ENCODE measurements around the gene UFSP2. TPM values are rescaled to one million over a fixed set of nuclear protein-coding genes. Genes with fewer than 3 reads are reported as not detected.

Gene UFSP2
- total and polyA plus RNA-seq, 4 donors, result 12.2 to 17.2 (median 14.7) TPM

GRCh38 chr4:185358959-185359358, 66.8 kb downstream of the UFSP2 start:
- no peak for DNase-seq (ENCODE audit: low spot score)
- Histone ChIP-seq H3K9ac (ENCODE audit: low read depth in 1 of 2, low read length in 2 of 2) (no peak overlapping the region), H3K27me3 (ENCODE audit: control insufficient read depth in 4 of 4, insufficient read depth in 4 of 4, low read length in 3 of 4) (no peaks in the 10 kb centered on the region), H3K4me1 (ENCODE audit: control insufficient read depth in 4 of 4, insufficient read depth in 4 of 4, low read length in 3 of 4) (peaks cover 4 to 17% (median 10%) of the 10 kb centered on the region in 4 donors), H3K9me3 (ENCODE audit: control insufficient read depth in 4 of 4, low read length in 3 of 4) (no peaks in the 10 kb centered on the region), H3K4me3 (ENCODE audit: low read depth in 1 of 3, low read length in 3 of 3) (no peak overlapping the region), H3K27ac (ENCODE audit: low read depth in 1 of 2, low read length in 2 of 2) (no peak overlapping the region), H3K36me3 (ENCODE audit: control insufficient read depth in 4 of 4, insufficient read depth in 3 of 4, low read depth in 1 of 4, low read length in 3 of 4) (peaks cover 0 to 8% (median 2%) of the 10 kb centered on the region in 4 donors)
- WGBS, result 95% methylated on average over 4 of the region's 4 CpGs
- TF ChIP-seq GABPA (IDR thresholded peaks at IDR 0.05 in 1 of 2, conservative IDR thresholded peaks at IDR 0.05 in 1 of 2) (no peak), TAF1 (conservative IDR thresholded peaks at IDR 0.05) (no peak), CTCF (IDR thresholded peaks at IDR 0.05; ENCODE audit: low read depth, low read length, missing input control) (no peak), RAD21 (IDR thresholded peaks at IDR 0.05) (no peak), SP1 (IDR thresholded peaks at IDR 0.05) (no peak), HNF4A (conservative IDR thresholded peaks at IDR 0.05) (no peak), MAX (IDR thresholded peaks at IDR 0.05) (no peak), NR2F2 (IDR thresholded peaks at IDR 0.05) (no peak), JUND (IDR thresholded peaks at IDR 0.05) (no peak), FOXA1 (IDR thresholded peaks at IDR 0.05) (no peak), YY1 (IDR thresholded peaks at IDR 0.05) (no peak), HNF4G (IDR thresholded peaks at IDR 0.05) (no peak)

GRCh38 chr4:185358514-185358913, 67.2 kb downstream of the UFSP2 start:
- Histone ChIP-seq H3K27ac (ENCODE audit: low read depth in 1 of 2, low read length in 2 of 2) (no peak overlapping the region), H3K4me3 (ENCODE audit: low read depth in 1 of 3, low read length in 3 of 3) (no peak overlapping the region), H3K4me1 (ENCODE audit: control insufficient read depth in 4 of 4, insufficient read depth in 4 of 4, low read length in 3 of 4) (peaks cover 4 to 14% (median 10%) of the 10 kb centered on the region in 4 donors), H3K9ac (ENCODE audit: low read depth in 1 of 2, low read length in 2 of 2) (no peak overlapping the region), H3K36me3 (ENCODE audit: control insufficient read depth in 4 of 4, insufficient read depth in 3 of 4, low read depth in 1 of 4, low read length in 3 of 4) (peaks cover 0 to 8% (median 2%) of the 10 kb centered on the region in 4 donors), H3K9me3 (ENCODE audit: control insufficient read depth in 4 of 4, low read length in 3 of 4) (no peaks in the 10 kb centered on the region), H3K27me3 (ENCODE audit: control insufficient read depth in 4 of 4, insufficient read depth in 4 of 4, low read length in 3 of 4) (no peaks in the 10 kb centered on the region)
- no peak for TF ChIP-seq HNF4G (IDR thresholded peaks at IDR 0.05)
- TF ChIP-seq YY1 (IDR thresholded peaks at IDR 0.05), result no peak
- TF ChIP-seq TAF1 (conservative IDR thresholded peaks at IDR 0.05), result no peak
- TF ChIP-seq REST (IDR thresholded peaks at IDR 0.05), result no peak
- no peak for TF ChIP-seq ATF3 (IDR thresholded peaks at IDR 0.05)
- TF ChIP-seq EGR1 (IDR thresholded peaks at IDR 0.05; ENCODE audit: low read depth in 2 of 2), result no peak
- TF ChIP-seq CTCF (IDR thresholded peaks at IDR 0.05; ENCODE audit: low read depth, low read length, missing input control), result no peak
- TF ChIP-seq RXRA (IDR thresholded peaks at IDR 0.05), result no peak
- TF ChIP-seq HNF4A (conservative IDR thresholded peaks at IDR 0.05), result no peak
- WGBS, result 87% methylated on average over 4 of the region's 4 CpGs
- DNase-seq (ENCODE audit: low spot score), result no peak

Measured in liver (tissue), 9 donors.